PFSK-1 (cell line): ENCODE results near the gene STAP2.

Source experiments
- FOXP2 ChIP-seq: optimal IDR thresholded peaks from 2 replicates; pipeline ENCODE3; 2011; ENCODE audit warnings: borderline replicate concordance, control low read depth, inconsistent platforms; ENCODE audit not compliant: insufficient read depth; ENCODE audit errors: extremely low read length, extremely low read depth
- POLR2AphosphoS5 ChIP-seq: IDR thresholded peaks from 2 replicates; pipeline ENCODE4 v1.6.1; 2012; ENCODE audit warnings: low read depth, mild to moderate bottlenecking, control low read depth, low read length, moderate library complexity
- REST ChIP-seq, 2 experiments: IDR thresholded peaks; 2 replicates each; pipeline versions ENCODE4 v1.6.1 to v1.8.0; 2011 to 2012; ENCODE audit warnings: low read depth in 2 of 2, low read length in 2 of 2, control low read depth in 1 of 2, inconsistent platforms in 1 of 2, mild to moderate bottlenecking in 1 of 2, moderate library complexity in 1 of 2; ENCODE audit not compliant: insufficient read depth in 1 of 2
- SIN3A ChIP-seq: IDR thresholded peaks from 2 replicates; pipeline ENCODE4 v1.6.1; 2012; ENCODE audit warnings: mild to moderate bottlenecking, low read length, moderate library complexity, borderline replicate concordance; ENCODE audit not compliant: insufficient read depth
- TAF1 ChIP-seq: IDR thresholded peaks from 2 replicates; pipeline ENCODE4 v1.6.1; 2012; ENCODE audit warnings: low read length, control low read depth, borderline replicate concordance; ENCODE audit not compliant: insufficient read depth

The STAP2 gene

GRCh38 chr19:4329858-4330257 is 8.8 kb downstream of the STAP2 start:
- TF ChIP-seq SIN3A (no peak), POLR2AphosphoS5 (no peak), TAF1 (no peak), FOXP2 (no peak), REST (IDR thresholded peaks at IDR 0.05; ENCODE audit: insufficient read depth in 1 of 2, low read depth in 2 of 2, low read length in 2 of 2) (no peak)

GRCh38 chr19:4328243-4328990 is 10.2 kb downstream of the STAP2 start:
- TF ChIP-seq TAF1 (peak; percentile 55; the same call in 1 of the 2 replicates), REST (IDR thresholded peaks at IDR 0.05; ENCODE audit: insufficient read depth in 1 of 2, low read depth in 2 of 2, low read length in 2 of 2) (no peak), POLR2AphosphoS5 (peak; percentile 79), FOXP2 (peak; percentile 39), SIN3A (no peak)

- TF ChIP-seq TAF1 (no peak), POLR2AphosphoS5 (no peak), FOXP2 (no peak), SIN3A (no peak), REST (IDR thresholded peaks at IDR 0.05; ENCODE audit: insufficient read depth in 1 of 2, low read depth in 2 of 2, low read length in 2 of 2) (no peak)
Observed at GRCh38 chr19:4327877-4328242, 10.8 kb downstream of the STAP2 start.

GRCh38 chr19:4327252-4327876 is 11.3 kb downstream of the STAP2 start:
- TF ChIP-seq REST (IDR thresholded peaks at IDR 0.05; ENCODE audit: insufficient read depth in 1 of 2, low read depth in 2 of 2, low read length in 2 of 2) (no peak), SIN3A (no peak), TAF1 (no peak), FOXP2 (no peak), POLR2AphosphoS5 (no peak)
